GM18526 (cell line): ENCODE measurements around the gene REXO1.

Experiments
- POLR2A ChIP-seq: IDR thresholded peaks from 3 replicates; pipeline ENCODE4 v1.6.1; 2011; ENCODE audit not compliant: insufficient read length; ENCODE audit errors: extremely low read depth

Gene REXO1

DNA sequence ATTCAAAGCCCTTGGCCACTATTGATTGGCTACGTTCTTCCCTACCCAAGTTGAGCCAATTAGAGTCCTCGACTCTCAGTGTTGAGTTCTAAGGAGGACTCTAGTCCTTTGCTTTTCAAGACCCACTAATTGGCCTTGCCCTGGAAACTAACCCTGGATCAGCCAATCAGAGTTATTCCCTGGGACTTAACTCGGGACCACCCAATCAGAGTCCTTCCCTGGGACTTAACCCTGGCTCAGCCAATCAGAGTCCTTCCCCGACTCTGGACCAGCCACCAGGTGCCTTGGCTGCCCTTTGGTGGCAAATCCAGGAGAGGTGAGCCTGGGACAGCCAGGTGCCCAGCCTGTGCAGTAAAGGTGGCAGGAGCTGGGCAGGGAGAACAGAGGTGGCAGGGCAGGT is 64.9 kb downstream of the REXO1 start:
- TF ChIP-seq POLR2A, result no peak

GRCh38 chr19:1782521-1782920 is 65.8 kb downstream of the REXO1 start:
- no peak for TF ChIP-seq POLR2A

- TF ChIP-seq POLR2A, result no peak
Observed at GRCh38 chr19:1780272-1780958, 67.9 kb downstream of the REXO1 start.

GRCh38 chr19:1779574-1779973 is 68.7 kb downstream of the REXO1 start:
- no peak for TF ChIP-seq POLR2A

- TF ChIP-seq POLR2A, result no peak
Observed at GRCh38 chr19:1777149-1777548, 71.1 kb downstream of the REXO1 start.

DNA sequence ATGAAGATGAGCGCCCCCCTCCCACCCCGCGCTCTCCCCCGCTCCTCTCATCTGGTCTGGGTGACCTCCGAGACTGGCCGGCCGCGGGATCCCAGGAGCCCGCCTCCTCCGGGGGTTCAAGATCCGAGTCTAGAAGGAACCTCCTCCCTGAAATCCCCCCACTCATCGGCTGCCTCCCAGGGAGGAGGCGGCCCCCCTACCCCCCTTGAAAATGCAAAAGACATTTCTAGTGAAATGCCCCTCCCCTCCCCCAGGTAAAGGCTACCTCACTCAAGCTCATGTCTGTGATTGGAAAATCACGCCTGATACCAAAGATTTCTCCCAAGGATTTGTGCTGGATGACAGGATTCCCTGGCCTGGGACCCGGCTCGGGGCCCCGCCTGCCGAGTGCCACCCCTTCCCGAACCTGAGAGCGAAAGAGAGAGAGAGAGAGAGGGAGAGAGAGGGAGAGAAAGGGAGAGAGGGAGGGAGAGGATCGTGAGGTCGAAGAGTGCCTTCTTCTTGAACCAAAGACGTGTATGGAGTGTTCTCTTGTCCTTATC is 71.6 kb downstream of the REXO1 start:
- TF ChIP-seq POLR2A, result no peak

DNA sequence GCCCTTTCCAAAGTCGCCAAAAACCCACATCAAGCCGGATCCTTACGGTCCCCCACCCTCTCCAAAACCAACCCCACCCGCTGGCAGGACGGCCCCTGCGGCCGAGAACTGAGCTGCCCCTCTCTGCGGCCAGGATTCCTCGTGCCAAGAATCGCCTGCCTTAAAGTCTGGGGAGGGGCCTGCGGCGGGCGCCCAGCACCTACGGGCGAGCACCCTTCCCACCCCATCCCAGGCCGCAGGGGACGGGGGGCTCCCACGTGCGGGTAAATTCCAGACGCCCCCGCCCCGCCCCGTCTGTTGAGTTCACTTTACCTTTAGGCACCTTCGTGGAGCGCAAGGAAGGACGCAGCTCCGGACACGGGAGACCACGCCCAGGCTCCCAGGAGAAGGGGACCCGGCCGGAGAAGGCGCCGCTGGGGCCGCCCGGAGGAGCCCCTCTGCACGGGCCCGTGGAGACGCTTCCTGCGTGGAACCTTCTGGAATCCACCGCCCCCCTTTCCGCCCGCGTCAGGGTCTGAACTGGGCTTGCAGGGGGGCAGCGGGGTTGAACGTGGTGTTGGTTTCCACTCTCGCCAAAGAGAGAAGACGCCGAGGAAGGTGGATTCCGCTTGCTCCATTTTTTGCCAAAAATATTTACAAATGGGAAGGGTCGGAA is 72.2 kb downstream of the REXO1 start:
- TF ChIP-seq POLR2A, result no peak

DNA sequence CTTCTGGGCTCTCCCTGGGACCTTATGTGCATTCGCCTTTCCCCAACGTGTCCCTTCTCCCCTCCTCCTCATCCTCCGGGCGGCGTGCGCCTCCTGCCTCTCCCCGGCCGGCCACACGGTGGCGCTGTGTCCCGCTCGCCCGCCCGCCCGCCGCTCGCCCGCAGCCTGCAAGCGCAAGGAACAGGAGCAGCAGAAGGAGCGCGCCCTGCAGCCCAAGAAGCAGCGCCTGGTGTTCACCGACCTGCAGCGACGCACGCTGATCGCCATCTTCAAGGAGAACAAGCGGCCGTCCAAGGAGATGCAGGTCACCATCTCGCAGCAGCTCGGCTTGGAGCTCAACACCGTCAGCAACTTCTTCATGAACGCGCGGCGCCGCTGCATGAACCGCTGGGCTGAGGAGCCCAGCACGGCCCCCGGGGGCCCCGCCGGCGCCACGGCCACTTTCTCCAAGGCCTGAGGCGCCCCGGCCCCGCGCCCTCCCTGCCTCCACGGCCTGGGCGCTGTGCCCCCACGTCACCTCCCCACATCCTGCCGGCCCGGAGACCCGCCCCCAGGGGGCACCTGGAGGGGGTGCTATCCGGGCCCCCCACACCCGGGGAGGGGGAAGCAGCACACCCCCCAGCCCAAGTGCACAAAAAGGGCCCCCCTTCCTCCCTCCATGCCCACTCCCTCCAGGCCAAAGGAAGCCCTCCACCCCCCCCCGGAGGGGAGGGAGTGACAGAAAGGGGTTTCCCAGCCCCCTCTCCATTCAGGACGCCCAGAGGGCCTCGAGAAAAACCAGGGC is 73.1 kb downstream of the REXO1 start:
- no peak for TF ChIP-seq POLR2A

GRCh38 chr19:1773184-1773583 is 75.1 kb downstream of the REXO1 start:
- TF ChIP-seq POLR2A, result no peak

GRCh38 chr19:1770866-1771576 is 77.3 kb downstream of the REXO1 start:
- TF ChIP-seq POLR2A, result no peak

GRCh38 chr19:1769645-1769985 is 78.7 kb downstream of the REXO1 start:
- no peak for TF ChIP-seq POLR2A

DNA sequence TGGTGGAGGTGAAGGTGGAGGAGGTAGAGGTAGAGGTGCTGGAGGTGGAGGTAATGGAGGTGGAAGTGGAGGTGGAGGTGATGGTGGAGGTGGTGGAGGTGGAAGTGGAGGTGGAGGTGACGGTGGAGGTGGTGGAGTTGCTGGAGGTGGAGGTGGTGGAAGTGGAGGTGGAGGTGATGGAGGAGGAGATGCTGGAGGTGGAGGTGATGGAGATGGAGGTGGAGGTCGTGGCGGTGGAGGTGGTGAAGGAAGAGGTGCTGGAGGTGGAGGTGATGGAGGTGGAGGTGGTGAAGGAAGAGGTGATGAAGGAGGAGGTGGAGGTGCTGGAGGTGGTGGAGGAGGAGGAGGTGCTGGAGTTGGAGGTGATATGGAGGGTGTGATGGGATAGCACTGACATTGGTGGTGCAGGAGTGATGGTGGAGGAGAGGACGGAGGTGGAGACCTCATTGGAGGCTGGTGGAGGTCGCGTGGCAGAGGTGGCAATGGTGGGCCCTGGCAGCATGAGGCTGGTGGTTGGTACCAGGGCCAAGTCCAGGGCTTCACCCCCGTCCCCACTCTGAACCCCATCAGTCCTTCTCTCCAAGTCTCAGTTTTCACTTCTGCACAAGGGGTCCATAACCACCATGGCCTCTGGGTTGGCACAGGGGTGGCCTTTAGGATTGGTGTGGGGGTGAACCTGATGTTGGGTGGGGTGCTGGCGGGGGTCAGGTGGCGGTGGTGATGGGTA is 79.2 kb downstream of the REXO1 start:
- TF ChIP-seq POLR2A, result no peak

- no peak for TF ChIP-seq POLR2A
Observed at GRCh38 chr19:1768248-1768647, 80.0 kb downstream of the REXO1 start.

GRCh38 chr19:1767464-1767933 is 80.8 kb downstream of the REXO1 start:
- TF ChIP-seq POLR2A, result no peak
